NCI-H1694 (cell line): Measurements from ENCODE around the gene MYBBP1A.

Source experiments
- DNase-seq: peaks from one replicate; lab custom pipeline; 2025; lab: John Stamatoyannopoulos, UW

Gene MYBBP1A

GRCh38 chr17:4518901-4519300, 36.3 kb downstream of the MYBBP1A start:
- no peak for DNase-seq

DNA sequence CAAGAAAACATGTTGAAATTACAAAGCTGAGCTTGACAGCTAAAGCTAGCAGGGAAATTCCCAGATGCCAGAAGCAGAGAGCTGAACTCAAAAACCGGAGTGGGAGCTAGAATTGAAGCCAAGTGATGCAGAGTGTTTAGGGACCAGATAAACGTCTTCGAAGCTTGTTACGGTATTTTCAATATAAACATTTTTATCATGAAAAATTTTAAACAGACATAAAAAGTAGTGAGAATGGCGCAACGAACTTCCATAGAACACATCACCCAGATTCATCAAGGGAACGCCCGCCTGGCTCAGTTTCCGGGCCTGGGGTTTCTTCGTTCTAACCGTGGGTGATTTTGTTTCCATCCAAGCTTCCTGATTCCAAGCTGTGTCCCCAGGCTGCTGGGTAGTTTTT, 38.4 kb downstream of the MYBBP1A start:
- no peak for DNase-seq

DNA sequence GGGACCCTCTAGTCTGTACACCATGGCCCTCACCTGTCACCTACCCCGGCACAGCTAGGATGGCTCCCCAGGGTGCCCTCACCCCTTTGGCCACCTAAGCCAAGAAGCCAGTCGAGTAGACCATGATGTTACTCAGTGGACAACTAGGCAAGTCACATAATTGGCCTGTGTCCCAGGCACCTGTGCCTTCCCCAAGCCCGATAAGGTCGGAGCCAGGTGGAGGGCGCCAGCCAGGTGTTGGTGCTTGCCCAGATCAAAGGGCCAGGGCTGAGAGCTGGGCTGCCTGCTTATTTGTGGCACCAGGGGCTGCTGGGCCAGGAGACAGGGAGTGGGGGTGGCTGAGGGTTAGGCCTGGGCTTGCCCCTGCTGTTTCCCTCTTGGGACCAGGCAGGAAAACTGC, 39.7 kb downstream of the MYBBP1A start:
- no peak for DNase-seq

- no peak for DNase-seq
Observed at GRCh38 chr17:4514779-4515178, 40.4 kb downstream of the MYBBP1A start.

GRCh38 chr17:4514206-4514605, 41.0 kb downstream of the MYBBP1A start:
- no peak for DNase-seq

DNA sequence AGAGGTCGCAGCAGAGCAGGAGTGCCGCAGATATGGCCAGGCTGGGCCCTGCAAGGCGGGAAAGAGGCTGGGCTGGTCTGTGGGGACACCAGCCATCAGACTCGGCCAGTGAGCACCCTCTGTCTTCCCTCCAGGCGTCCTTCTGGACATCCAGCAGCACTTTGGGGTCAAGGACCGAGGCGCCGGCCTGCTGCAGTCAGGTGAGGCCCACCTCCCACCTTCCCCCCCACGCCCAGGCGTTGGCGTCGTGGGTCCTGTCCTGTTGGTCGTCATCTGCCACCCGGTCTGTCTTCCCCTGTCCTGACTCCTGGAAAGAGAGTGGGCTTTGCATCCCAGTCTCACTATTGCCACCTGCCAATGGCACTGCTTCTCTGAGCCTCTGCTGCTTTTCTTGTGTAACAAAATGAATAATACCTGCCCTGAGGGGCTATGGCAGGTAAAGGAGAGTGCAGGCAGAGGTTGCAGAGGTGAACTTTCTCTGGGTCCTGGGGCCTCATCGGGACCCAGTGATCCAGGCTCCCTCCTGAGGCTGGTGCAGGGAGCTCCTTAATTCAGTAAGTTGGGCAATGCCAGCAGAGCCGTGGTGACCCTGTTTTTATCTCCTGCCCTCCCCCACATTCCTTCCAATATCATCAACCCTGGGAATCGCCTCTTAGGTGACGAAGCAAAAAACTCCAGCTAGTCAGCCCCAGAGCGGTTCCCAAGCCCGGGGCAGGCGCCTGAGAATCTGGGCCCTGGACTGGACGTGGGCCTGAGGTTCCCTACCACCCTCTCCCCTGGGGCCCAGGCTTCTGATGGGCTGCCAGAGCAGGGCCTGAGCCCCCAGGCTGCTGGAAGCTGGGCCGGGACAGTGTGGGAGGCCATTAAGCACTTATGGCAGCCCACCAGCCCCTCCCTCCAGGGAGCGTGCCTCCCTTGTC, 41.8 kb downstream of the MYBBP1A start:
- no peak for DNase-seq

GRCh38 chr17:4512156-4513112, 42.8 kb downstream of the MYBBP1A start:
- no peak for DNase-seq

DNA sequence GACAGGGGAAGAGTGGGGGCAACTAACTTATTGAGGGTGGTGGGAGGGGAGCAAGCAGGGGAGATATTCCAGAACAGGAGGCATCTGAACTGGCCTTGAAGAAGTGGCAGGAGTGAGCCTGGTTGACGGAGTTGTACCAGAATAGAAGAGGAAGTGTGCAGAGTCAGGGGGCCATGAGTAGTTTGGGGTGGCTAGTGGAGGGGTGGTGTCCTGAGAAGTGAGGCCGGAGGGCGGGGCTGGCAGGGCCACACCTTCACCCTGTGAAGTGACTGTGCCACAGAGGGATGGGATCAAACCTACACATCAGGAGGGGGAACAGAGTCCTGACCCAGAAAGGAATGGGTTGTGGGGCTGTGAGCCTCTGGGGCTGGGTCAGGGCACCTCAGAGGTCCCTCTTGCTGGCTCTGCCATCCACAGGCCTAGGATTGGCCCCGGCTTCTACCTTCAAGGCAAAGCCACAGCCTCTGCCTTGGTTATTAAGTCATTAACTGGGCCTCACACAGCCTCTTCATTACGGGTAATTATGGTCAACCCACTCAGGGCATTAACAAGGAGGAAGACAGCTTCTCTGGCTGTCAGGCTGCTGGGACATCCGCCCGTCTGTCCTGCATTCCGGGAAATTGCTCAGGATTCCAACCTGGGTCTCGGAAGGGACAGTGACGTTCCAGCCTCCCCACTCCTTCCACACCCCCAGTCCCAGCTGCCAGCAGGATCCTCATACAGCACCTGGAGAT, 43.8 kb downstream of the MYBBP1A start:
- DNase-seq, result no peak

DNA sequence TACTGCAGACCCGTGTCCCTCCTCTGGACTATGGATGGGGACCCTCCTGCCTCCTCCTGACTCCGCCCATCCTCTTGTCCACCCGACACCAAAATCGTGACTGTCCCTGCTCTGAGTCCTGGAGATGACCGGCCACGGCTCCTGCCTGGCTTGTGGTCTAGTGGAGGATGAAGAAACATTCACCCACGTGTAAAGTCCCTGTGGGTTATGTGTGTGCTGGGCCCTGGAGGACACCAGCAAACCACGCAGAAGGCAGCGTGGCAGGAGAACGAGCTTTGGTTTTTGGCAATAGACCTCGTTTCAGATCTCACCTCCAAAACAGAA, 44.6 kb downstream of the MYBBP1A start:
- DNase-seq, result no peak

DNA sequence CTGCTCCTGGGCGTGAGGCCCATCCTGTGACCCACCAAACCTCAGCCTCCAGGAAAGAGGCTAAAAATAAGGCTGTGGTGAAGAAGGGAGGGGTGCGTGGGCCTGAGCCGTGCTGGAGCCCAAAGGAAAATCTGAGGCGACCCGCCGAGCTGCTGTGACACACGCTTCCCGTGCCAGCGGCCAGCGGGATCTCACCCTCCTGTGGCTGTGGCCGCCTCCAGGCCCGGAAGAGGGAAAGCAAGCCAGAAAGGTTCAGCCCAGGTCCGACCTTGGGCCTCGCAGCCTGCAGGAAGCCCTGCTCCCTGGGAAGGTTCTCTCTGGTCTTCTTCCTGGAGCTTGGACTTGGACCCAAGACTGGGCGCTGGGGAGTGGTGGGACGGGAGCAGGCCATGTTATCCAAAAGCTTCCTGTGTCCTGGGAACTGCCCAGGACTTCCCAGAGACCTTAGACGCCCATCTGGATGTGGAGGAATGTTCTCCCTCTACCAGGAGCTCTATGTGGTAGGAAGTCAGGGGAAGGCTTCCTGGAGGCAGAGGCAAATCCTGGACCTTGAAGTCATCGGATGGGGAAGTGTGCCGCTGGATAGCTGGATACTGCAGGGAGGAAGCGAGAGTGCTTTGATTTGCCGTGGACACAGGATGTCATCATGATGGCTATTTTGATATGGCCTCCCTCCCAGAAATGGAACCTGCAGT, 45.1 kb downstream of the MYBBP1A start:
- no peak for DNase-seq

- no peak for DNase-seq
Observed at GRCh38 chr17:4509401-4509800, 45.8 kb downstream of the MYBBP1A start.

- no peak for DNase-seq
Observed at GRCh38 chr17:4508207-4508606, 47.0 kb downstream of the MYBBP1A start.

GRCh38 chr17:4507361-4508111, 47.6 kb downstream of the MYBBP1A start:
- DNase-seq, result no peak

DNA sequence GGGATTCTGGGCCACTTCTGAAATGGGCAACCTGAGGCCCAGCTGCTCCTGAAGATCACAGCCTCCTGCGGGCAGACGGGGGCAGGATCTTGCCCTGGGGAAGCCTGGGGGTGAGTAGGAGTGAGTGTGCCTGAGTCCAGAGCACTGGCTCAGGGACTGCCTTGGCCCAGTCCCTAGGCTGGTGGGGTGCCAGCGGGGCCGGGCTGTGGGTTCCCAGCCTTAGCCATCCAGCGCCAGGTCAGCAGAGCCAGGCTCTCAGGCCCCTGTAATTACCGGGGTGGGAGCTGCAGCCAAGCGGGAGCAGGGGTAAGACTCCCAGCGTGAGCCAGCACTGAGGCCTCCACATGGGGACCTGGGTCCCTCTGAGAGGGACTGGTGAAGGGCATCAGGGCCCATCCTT, 48.3 kb downstream of the MYBBP1A start:
- no peak for DNase-seq

- no peak for DNase-seq
Observed at GRCh38 chr17:4506175-4506813, 48.9 kb downstream of the MYBBP1A start.

GRCh38 chr17:4505187-4505586, 50.0 kb downstream of the MYBBP1A start:
- DNase-seq, result no peak

DNA sequence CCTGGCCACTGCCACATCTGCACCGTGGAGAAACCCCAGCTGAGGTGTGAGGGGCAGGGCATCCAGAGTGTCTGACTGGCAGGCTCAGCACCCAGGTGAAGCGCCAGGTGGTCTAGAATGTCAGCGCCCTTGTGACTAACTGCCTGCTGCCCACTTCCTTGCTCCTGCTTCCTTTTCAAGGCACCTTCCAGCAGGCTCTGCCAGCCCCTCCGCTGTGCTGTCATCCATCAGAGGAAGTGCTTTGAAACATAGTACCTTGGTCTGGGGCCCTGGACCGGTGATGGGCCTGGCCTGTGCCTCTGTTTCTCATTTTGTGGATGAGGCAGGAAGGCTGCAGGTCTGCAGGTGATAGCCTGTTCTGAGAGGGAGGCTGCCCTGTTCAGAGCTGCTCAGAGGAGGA, 51.0 kb downstream of the MYBBP1A start:
- no peak for DNase-seq

DNA sequence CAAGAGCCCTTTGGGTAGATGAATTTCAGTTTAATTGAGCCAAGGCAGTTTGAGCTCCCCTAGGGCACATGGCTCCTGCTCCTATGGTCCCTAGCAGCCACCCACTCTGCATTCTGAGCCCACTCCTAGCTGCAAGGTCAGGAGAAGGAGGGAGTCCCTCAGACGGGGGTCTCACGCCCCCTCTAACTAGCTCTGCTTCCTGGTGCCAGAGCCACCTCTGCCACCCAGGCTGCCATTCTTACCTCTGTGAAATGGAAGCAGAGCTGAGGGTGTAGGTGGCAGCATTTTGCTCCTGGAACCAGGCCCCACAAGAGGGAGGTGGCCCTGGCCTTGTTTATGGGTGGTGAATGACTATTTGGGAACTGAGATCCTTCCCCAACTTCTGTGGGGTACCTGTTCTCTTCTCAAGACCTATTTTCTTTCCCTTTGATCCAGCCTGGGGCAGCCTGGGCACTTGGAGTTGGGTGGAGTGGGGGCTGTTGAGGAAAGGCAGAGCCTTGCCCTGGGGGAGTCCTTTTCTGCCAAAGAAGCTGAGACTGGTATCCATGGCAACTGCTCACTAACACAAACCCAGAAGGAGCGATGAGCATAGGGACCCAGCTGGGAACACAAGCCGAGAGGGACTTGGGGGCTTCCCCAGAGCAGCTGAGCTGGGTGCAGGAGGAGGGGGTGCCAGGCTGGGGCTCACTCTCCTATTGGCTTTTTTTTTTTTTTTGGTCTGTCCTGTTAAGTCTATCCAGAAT, 51.7 kb downstream of the MYBBP1A start:
- DNase-seq, result no peak

GRCh38 chr17:4502466-4503154, 52.6 kb downstream of the MYBBP1A start:
- no peak for DNase-seq
